Fibroblast of the aortic adventitia (primary cell): Measurements from ENCODE around the gene CXXC5. TPM values are rescaled to one million over a fixed set of nuclear protein-coding genes. Genes with fewer than 3 reads are reported as not detected.

Experiments used
- DNase-seq: peaks from one replicate; pipeline ENCODE4 v3.0.0-alpha.2; 2010; ENCODE audit warnings: low read depth
- H3K4me3 ChIP-seq: 2 replicates; pipeline ENCODE4 v1.5.1; 2011; ENCODE audit warnings: low read depth, mild to moderate bottlenecking, control low read depth, low read length, moderate library complexity
- CTCF ChIP-seq: IDR thresholded peaks from 2 replicates; pipeline ENCODE4 v1.5.1; 2011; ENCODE audit warnings: mild to moderate bottlenecking, low read length, control low read depth, inconsistent platforms; ENCODE audit not compliant: insufficient read depth
- total RNA-seq: library from RNA; depleted of rRNA; stranded (reverse); fragments of >200 nt; gene quantifications from 2 replicates; pipeline ENCODE4 v1.2.3, GENCODE V29; 2012; ENCODE audit warnings: low replicate concordance

The CXXC5 gene
- total RNA-seq, 1 donor: 75.9 TPM

DNA sequence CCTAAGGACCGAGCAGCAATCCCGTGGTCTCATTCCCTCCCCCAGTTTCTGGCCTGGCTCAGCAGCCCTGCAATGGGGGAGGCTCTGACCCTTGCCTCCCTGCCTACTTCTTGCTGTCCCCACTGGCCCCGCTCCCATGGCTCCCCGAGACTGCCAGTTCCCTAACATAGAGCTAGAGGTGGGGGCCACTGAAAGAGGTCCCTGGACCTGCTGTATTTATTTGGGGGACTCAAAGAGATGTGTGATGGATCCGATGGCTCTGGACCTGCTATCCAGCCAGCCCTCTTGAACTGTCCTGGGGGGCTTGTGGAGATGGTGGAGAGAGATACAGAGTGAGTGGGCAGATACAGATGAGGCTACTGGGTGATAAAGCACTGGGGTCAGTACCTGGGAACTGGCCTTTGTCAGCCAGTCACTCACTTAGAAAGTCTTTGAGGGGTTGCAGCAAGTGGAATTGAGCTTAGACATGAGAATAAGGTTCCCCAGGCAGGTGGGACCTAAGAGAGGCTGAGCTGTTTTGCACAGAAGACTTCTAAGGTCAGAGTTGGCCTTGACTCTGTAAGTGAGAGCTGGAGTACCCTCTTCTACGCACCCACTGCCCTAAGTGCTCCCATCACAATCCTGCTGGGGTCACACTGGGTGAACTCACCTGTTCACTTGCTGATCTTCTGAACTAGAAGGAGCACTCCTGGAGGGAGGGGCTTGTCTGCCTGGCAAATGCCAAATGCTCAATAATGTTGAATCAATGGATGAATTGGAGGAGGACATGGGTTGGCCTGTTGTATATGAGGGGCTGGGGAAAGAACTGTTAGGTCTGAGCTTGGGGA is 42.9 kb downstream of the CXXC5 start:
- TF ChIP-seq CTCF: no peak
- H3K4me3 ChIP-seq: no peak overlapping the region
- no peak for DNase-seq

GRCh38 chr5:139692148-139692547 is 44.0 kb downstream of the CXXC5 start:
- TF ChIP-seq CTCF: no peak
- no peak overlapping the region for H3K4me3 ChIP-seq
- DNase-seq: no peak

DNA sequence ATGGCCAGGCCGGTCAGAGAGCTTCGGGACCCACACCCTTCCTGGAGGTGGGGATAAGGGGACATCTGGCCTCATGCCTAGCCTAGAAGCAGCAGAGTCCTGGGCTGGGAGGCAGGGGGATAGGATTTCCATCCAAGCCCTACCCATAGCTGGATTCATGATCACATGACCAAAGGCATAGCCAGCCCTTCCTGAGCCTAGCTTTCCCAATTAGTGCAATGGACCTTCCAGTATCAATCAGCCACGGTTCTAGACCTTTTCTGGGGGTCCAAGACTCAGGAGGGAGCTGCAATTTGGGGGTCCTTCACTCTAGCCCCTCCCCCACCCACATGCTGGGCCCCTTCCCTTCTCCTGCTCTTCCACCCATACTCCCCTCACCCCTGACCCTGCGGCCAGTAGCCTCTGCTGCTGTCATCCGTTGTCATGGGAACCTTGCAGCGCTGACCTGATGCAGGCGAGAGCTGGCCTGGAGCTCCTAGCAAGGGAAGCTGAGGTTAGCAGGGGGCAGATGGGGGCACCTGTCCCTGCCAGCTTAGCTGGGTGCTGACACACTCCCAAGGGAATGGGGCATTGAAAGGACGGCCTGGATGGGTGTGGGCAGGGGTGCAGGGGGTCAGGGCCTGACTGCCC is 44.6 kb downstream of the CXXC5 start:
- no peak overlapping the region for H3K4me3 ChIP-seq
- TF ChIP-seq CTCF: no peak
- no peak for DNase-seq

DNA sequence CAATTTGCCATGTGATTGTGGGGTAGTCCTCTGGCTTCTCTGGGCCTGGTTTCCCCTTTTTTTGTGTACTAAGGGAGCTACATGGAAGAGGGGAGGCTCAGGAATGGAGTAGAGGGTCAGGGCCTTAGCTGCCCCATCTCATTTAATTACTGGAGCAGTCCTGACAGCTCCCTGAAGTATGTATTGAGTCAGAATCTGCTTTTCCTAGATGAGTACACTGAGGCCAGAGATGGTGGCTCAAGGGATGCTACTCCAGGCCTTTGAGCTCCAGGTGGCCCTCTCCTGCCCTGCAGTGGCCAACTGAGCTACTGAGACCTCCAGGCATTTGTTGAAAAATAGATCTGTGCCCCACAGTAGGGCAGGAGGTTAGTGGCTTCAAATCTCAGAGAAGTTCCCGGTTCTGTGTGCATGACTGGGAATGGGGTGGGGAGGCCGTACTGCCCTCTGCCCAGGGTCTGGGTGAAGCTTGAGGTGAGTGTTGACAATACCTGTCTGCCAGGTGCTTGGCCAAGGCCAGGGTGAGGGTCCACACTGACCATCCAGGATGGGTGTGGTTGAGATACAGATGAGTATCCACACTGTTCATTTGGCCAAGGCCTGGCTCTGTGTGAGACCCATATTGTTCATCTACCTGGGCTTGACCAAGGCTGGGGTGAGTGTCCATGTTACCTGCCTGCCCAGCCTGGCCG is 45.7 kb downstream of the CXXC5 start:
- H3K4me3 ChIP-seq: no peak overlapping the region
- no peak for DNase-seq
- no peak for TF ChIP-seq CTCF

DNA sequence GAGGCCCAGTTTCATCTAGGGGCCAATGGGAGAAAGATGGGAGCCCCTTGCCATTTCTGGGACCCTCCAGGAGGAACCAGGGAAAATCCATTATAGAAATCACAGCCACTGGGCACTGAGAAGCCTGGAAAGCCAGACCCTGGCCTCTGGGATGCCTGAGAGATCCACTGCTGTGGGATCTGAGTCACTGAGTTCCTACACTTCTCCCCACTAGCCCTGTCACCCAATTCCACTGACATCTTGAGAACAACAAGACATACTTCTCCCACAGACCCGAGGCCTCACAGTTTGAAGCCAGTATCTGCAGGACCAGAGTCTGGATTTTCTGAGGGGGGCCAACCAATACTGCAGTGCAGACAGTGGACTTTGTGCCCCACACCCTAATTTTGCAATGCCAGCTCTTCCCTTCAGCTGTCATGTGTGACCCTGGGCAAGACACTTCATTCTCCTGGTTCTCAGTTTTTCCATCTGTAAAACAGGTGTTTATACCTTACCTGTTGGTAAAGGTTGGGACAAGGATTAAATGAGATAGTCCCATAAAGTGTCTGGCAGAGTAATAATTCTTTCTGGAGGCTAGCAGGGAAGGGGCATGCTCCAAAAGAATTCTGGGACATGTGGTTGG is 46.5 kb downstream of the CXXC5 start:
- no peak overlapping the region for H3K4me3 ChIP-seq
- DNase-seq: no peak
- no peak for TF ChIP-seq CTCF

DNA sequence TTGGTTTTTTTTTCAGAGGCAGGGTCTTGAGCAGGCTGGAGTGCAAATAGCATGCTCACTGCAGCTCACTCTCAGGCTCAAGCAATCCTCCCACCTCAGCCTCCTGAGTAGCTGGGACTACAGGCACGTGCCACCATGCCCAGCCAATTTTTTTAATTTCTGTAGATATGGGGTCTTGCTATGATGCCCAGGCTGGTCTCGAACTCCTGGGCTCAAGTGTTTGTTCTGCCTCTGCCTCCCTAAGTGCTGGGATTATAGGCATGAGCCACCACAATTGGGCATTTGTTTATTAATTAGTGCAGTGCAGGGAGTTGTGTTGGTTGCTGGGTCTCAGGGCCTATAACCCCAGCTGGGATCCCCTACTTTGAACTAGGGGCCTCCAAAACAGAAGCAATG is 47.0 kb downstream of the CXXC5 start:
- no peak for DNase-seq
- no peak for TF ChIP-seq CTCF
- no peak overlapping the region for H3K4me3 ChIP-seq
